RKO (cell line): ENCODE data around the gene GCNT2.
"Not testable (repeated sequence)": the region's sequence is repeated elsewhere in the genome, so short reads cannot be mapped to it uniquely, and the experiment has no call there.

Experiments used
- DNase-seq: peaks from one replicate; pipeline ENCODE4 v3.0.0-alpha.2; 2016; ENCODE audit warnings: low spot score

The GCNT2 gene

DNA sequence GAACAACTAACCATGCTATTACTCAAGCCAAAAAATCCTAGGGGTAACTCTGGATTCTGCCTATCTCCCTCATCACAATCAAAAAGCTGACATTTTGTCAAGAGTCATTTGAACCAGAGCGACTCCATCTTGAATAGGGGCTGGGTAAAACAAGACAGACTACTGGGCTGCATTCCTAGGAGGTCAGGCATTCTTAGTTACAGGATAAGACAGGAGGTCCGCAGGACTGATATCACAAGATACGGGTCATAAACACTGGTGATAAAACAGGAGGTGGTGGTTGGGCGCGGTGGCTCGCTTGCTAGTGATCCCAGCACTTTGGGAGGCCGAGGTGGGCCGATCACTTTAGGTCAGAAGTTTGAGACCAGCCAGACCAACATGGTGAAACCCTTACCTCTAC lies 141.1 kb downstream of the GCNT2 start:
- DNase-seq = no peak

DNA sequence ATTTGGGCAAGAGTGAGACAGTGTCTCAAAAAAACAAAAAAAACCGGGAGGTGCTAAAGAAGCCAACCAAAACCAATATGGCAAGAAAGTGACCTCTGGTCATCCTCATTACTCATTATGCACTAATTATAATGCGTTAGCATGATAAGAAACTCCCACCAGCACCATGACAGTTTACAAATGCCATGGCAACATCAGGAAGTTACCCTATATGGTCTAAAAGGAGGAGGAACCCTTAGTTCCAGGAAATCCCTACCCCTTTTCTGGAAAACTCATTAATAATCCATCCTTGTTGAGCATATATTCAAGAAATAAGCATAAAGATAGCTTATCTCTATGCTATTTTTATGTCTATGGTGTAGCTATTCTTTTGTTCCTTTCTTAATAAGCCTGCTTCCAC lies 141.6 kb downstream of the GCNT2 start:
- DNase-seq = no peak

DNA sequence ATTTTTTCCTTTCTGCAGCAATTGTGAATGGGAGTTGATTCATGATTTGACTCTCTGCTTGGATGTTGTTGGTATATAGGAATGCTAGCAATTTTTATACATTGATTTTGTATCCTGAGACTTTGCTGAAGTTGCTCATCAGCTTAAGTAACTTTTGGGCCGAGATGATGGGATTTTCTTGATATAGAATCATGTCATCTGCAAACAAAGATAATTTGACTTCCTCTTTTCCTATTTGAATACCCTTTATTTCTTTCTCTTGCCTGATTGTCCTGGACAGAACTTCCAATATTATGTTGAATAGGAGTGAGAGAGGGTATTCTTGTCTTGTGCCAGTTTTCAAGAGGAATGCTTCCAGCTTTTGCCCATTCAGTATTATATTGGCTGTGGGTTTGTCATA lies 144.4 kb downstream of the GCNT2 start:
- DNase-seq = not testable (repeated sequence)

DNA sequence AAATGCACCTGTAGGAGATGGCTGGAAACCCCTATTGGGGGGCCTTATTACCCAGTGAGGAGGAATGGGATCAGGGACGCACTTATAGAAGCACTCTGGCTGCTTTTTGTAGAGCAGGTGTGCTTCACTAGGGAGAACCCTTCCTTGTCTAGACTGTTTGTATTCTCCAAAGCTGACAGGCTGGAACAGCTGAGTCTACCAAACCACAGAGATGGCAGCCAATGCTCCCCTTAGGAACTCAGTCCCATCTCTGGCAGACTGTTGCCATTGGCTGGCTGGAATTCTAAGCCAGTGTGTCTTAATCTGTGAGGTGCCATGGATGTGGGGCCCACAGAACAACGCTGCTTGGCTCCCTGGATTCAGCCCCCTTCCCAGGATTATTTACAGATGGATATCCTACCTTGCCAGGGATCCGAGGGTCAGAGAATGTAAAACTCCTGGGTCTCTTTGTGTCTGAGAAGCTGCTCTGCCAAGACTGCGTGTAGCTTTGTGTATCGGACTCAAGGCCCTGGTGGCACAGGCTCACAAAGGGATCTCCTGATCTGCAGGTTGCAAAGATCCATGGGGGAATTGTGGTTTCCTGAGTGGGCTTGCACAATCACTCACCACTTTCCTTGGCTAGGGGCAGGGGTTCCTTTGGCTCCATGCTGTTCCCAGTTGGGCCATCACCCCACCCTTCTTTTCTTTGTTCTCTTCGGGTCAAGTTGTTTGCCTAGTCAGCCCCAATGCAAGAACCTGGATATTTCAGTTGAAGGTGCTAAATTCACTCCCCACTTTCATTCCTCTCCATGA lies 147.2 kb downstream of the GCNT2 start:
- DNase-seq = no peak

DNA sequence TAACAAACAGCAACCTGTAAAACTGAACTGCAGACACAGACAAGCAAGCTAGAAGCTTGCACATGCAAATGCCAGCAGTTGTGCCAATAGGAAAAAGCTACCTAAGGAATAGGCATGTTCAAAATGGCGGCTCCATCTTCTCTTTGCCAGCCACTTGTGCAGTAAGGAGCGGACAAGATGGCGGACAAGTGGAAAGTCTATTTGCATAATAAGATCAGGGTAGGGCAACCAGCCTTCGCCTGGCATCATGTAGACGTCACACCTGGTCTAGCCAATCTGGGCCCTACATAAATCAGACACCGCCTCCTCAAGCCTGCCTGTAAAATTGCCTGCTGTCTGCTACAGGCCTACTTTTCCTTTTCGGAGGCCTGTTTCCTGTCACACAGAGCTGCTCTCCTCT lies 155.3 kb downstream of the GCNT2 start:
- no peak for DNase-seq

DNA sequence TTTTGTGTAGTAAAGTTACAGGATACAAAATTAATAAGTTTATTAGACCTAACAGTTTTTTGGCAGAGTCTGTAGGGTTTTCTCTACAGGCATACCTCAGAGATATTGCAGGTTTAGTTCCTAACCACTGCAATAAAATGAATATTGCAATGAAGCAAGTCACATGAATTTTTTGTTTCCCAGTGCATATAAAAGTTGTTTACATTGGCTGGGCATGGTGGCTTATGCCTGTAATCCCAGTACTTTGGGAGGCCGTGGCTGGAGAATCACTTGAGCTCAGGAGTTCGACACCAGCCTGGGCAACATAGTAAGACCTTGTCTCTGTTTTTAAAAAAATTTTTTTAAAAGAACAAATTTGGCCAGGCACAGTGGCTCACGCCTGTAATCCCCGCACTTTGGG lies 157.3 kb downstream of the GCNT2 start:
- no peak for DNase-seq
